Kasumi-1 (cell line): Measurements from ENCODE around the gene DDX31.
"Not testable (repeated sequence)": the region's sequence is repeated elsewhere in the genome, so short reads cannot be mapped to it uniquely, and the experiment has no call there.

Experiments used
- DNase-seq, 2 experiments: peaks; one replicate each; lab custom pipeline; 2025; lab: John Stamatoyannopoulos, UW

The DDX31 gene

DNA sequence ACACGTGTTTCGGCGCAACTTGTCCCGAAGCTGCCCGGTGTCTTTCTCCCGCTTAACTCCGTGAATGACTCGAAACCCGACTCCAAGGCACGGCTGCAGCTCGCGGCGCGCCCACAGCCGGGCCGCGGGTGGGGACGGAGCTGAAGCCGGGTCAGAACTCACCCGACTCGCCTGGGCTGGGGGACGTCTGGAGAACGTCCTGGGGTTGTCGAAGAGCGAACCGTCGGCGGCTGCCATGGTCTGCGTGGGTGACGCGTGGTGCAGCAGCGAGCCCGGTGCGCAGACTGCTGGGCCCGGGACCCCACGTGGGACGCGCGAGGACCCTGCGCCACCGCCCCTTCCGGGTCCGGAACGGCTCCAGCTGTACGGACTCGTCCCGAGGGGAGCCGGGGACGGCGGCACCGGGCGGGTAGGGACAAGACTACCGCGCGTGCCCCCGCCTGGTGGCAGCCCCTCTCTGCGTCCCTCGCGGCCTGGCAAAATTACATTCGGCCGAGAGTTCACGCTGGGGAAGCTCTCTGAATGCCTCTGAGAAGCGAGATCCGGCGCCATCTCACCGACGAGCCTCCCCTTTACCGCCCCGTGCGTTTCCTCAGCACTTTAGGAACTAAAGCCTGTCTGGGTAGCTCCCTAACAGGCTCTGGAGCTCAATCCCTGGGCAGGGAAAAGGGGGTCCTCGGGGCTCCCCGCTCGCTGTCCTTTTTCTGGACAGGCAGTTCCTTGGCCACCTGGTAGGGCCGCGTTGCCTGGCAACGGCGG lies at the start of gene DDX31:
TSS of gene DDX31 (minus strand) at position 286 of the 759 bp plus-strand sequence. CDS start at position 237, 49 bp downstream.
- peak; percentile 60 to 68 for DNase-seq

DNA sequence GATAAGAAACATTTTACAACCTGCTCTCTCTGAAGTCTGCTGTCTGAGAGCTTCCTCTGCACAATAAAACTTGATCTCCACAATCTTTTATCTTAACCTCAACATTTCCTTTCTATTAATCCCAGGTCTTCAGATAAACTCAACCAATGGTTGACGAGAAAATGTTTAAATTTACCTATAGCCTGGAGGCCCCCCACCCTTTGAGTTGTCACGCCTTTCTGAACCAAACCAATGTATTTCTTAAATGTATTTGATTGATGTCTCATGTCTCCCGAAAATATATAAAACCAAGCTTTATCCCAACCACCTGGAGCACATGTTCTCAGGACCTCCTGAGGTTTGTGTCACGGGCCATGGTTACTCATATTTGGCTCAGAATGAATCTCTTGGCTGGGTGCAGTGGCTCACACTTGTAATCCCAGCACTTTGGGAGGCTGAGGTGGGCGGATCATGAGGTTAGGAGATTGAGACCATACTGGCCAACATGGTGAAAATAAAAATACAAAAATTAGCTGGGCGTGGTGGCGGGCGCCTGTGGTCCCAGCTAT lies 48.7 kb upstream of the DDX31 start:
- DNase-seq, result not testable (repeated sequence)

DNA sequence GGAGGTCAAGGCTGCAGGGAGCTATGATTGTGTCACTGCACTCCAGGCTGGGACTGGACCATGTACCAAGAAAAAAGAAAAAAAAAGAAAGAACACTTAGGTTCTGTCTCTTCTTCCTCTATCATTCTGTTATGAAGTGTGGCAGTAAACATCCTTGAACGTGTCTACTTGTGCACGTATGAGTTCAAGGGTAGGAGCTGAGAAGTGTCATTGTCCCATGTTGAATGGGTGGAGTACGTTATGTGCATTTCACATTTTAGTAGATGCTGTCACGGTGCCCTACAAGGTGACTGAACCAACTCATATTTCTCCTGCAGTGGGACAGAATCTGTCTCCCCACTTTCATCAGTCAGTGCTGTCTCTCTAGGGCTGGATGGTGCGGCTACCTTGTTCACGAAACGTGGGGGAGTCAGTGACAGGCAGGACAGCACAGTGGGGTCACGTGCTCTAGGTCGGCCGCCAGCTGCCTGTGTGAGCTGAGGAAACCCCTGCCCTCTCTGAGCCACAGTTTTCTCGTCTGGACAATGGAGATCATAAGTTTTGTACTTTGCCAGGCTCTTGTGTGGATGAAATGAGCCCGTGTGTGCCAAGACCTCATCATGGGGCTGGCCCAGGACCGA lies 47.7 kb upstream of the DDX31 start:
- no peak for DNase-seq

DNA sequence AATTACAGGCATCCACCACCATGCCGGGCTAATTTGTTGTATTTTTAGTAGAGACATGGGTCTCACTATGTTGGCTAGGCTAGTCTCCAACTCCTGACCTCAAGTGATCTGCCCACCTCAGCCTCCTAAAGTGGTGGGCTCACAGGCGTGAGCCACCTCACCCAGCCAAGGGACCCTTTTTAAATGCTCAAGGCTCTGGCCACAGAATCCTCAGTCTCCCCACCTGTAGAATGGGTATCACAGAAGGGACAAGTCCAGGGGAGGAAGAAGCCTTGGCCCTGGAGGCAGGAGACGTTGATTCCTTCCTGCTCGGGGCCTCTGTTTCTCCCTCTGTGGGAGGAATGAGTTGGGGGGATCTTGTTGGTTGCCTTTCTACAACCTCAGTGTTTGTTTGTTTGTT lies 46.2 kb upstream of the DDX31 start:
- no peak for DNase-seq

- no peak for DNase-seq
Measured at GRCh38 chr9:132712753-132713152, 43.0 kb upstream of the DDX31 start.

GRCh38 chr9:132711846-132712245 lies 42.1 kb upstream of the DDX31 start:
- no peak for DNase-seq

GRCh38 chr9:132711152-132711551 lies 41.4 kb upstream of the DDX31 start:
- not testable (repeated sequence) for DNase-seq

- DNase-seq, result no peak
Measured at GRCh38 chr9:132710333-132710732, 40.5 kb upstream of the DDX31 start.

- DNase-seq, result no peak
Measured at GRCh38 chr9:132708769-132709430, 39.1 kb upstream of the DDX31 start.

- no peak for DNase-seq
Measured at GRCh38 chr9:132708239-132708638, 38.5 kb upstream of the DDX31 start.

DNA sequence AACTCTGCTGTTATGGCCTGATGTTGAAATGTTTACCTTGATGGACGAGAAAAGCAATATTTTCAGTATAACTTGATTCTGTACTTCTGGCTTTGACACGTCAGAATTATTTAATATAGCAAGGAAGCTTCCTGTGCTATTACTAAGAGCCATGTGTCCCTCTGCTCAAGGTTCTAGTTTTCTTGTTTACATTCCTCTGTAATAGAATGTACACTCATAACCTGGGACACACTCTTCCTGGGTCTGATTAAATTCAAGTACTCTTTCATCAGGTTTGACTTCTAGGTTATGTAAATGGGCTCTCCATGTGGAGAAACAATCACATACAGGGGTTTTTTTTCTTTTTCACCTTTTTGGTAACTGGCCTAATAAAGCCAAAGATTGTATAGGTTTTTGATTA lies 33.6 kb upstream of the DDX31 start:
- DNase-seq, result no peak

- peak; percentile 0 to 7 for DNase-seq
Measured at GRCh38 chr9:132702254-132702653, 32.5 kb upstream of the DDX31 start.

DNA sequence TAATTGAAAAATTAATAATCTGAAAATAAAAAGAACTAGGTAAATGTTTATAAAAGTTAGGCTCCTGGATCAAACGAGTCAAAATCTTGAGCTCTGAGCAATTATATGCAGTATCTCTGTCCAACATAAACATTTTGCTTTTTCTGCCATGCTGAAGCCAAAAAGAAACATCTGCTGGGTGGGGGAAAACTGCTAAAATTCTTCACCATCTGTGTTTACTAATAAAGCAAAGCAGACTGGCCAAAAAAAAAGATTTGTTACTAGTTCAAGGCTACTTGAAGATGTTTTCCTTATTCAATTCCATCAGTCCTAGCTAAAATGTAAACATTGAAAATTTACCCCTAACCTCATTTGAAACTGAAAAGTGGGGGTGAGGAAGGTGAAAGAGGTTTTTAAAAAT lies 30.2 kb upstream of the DDX31 start:
- no peak for DNase-seq

GRCh38 chr9:132698989-132699388 lies 29.2 kb upstream of the DDX31 start:
- DNase-seq, result no peak

GRCh38 chr9:132697230-132697629 lies 27.4 kb upstream of the DDX31 start:
- peak; percentile 5 to 23 for DNase-seq

GRCh38 chr9:132694144-132694543 lies 24.4 kb upstream of the DDX31 start:
- peak; percentile 40 to 56 for DNase-seq

GRCh38 chr9:132690696-132691095 lies 20.9 kb upstream of the DDX31 start:
- DNase-seq, result no peak

- DNase-seq, result no peak
Measured at GRCh38 chr9:132683873-132684272, 14.1 kb upstream of the DDX31 start.

DNA sequence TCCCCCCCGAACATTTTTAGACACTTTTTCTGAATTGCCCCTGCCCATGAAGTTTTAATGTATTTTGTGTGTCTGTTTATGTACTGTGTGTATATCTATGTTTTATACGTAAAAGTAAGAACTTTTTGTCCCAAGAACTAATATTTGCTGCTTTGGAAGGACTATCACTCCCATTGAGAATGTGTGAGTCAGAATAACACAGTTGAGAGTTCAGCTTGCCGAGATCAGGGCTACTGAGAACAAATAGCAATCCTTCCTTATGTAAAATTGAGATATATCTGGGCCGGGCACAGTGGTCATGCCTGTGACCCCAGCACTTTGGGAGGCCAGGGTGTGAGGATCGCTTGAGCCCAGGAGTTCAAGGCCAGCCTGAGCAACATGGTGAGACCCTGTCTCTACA lies 11.8 kb upstream of the DDX31 start:
- DNase-seq, result no peak

- no peak for DNase-seq
Measured at GRCh38 chr9:132679946-132680625, 10.3 kb upstream of the DDX31 start.

- DNase-seq, result no peak
Measured at GRCh38 chr9:132677976-132678375, 8.2 kb upstream of the DDX31 start.

- no peak for DNase-seq
Measured at GRCh38 chr9:132674485-132674884, 4.7 kb upstream of the DDX31 start.
